K562 (cell line): ENCODE results near the gene ORAI1. TPM values are rescaled to one million over a fixed set of nuclear protein-coding genes. Genes with fewer than 3 reads are reported as not detected.

ENCODE experiments used
- ATAC-seq: fragments of 200-7000 bp; cut with Tn5 transposase; 3 replicates; pipeline ENCODE4 v1.9.1; 2020; ENCODE audit warnings: moderate library complexity
- BruUV-seq: library from RNA; stranded (reverse); fragments of 400-500 nt; replicated peaks from 2 replicates; lab custom pipeline; 2021; lab: Mats Ljungman, UMichigan
- CTCF ChIA-PET: fragments of 300-600 bp; formaldehyde crosslinking; extraction: SDS; loops from one replicate; lab custom pipeline; 2021; ENCODE audit warnings: low intra/inter-chr PET ratio; lab: Yijun Ruan, JAX
- POLR2A ChIA-PET: fragments of 300-600, 350-650 bp; sonication (Branson Sonifier 250); formaldehyde crosslinking; extraction: SDS; loops from one replicate; lab custom pipeline; 2021; ENCODE audit warnings: antibody characterized with exemption, inconsistent platforms; lab: Yijun Ruan, JAX
- DNase-seq, 4 experiments: peaks; one replicate each; pipeline versions ENCODE4 v3.0.0 to v3.0.0-alpha.2; 2011 to 2018; ENCODE audit warnings: low spot score in 3 of 4, mixed read lengths in 3 of 4; ENCODE audit errors: extremely low read depth in 1 of 4
- FAIRE-seq: peaks from 2 replicates; lab custom pipeline; 2011; peaks lifted over from hg19 to GRCh38; lab: Jason Lieb, UNC
- H2AFZ ChIP-seq: 2 replicates; pipeline ENCODE4 v1.6.0; 2011; ENCODE audit warnings: low read depth, low read length, control low read depth, inconsistent platforms
- H3K27ac ChIP-seq: fragments of 200-600 bp; 3 replicates; pipeline ENCODE4 v1.8.0; 2011; ENCODE audit warnings: low read depth, mild to moderate bottlenecking, control low read depth, inconsistent platforms, low read length, moderate library complexity, mixed read lengths; ENCODE audit errors: extremely low read depth
- H3K27me3 ChIP-seq, 2 experiments: fragments of 300-600 bp in 1 of 2; 2 replicates in 1 of 2; 3 replicates in 1 of 2; pipeline versions ENCODE4 v1.6.0 to v1.8.0; 2011; ENCODE audit warnings: inconsistent platforms in 2 of 2, low read length in 2 of 2, mild to moderate bottlenecking in 1 of 2, mixed read lengths in 1 of 2, moderate library complexity in 1 of 2; ENCODE audit not compliant: control insufficient read depth in 2 of 2, insufficient read depth in 2 of 2
- H3K36me3 ChIP-seq: fragments of 300-600 bp; 3 replicates; pipeline ENCODE4 v1.8.0; 2011; ENCODE audit warnings: mild to moderate bottlenecking, low read length, inconsistent platforms; ENCODE audit not compliant: control insufficient read depth, insufficient read depth
- H3K4me1 ChIP-seq, 2 experiments: fragments of 200-600 bp in 1 of 2; replicated peaks in 1 of 2; 2 replicates in 1 of 2; 3 replicates in 1 of 2; pipeline versions ENCODE4 v1.5.1 to v1.8.0; 2011; ENCODE audit warnings: inconsistent platforms in 2 of 2, low read length in 2 of 2, mild to moderate bottlenecking in 1 of 2, mixed read lengths in 1 of 2, moderate library complexity in 1 of 2; ENCODE audit not compliant: control insufficient read depth in 2 of 2, insufficient read depth in 2 of 2
- H3K4me2 ChIP-seq: 2 replicates; pipeline ENCODE4 v1.6.1; 2011; ENCODE audit warnings: low read length, control low read depth, inconsistent platforms, mixed read lengths; ENCODE audit not compliant: insufficient read depth
- H3K4me3 ChIP-seq: fragments of 200-600 bp; sonication (generic), shearing (Covaris generic); 2 replicates; pipeline ENCODE4 v1.5.1; 2016; ENCODE audit warnings: control low read depth, inconsistent platforms
- H3K79me2 ChIP-seq: fragments of 200-600 bp; 3 replicates; pipeline ENCODE4 v1.8.0; 2011; ENCODE audit warnings: low read length, inconsistent platforms; ENCODE audit not compliant: control insufficient read depth, insufficient read depth
- H3K9ac ChIP-seq, 2 experiments: 2 replicates each; pipeline versions ENCODE4 v1.6.0 to v1.6.1; 2011; ENCODE audit warnings: low read depth in 2 of 2, low read length in 2 of 2, control low read depth in 1 of 2, inconsistent platforms in 1 of 2, mild to moderate bottlenecking in 1 of 2, mixed read lengths in 1 of 2; ENCODE audit not compliant: insufficient read depth in 1 of 2
- H3K9me1 ChIP-seq: one replicate; pipeline ENCODE4 v1.6.0; 2011; ENCODE audit warnings: inconsistent platforms, mild to moderate bottlenecking, low read length, moderate library complexity; ENCODE audit not compliant: control insufficient read depth, insufficient read depth
- H3K9me3 ChIP-seq: replicated peaks from 2 replicates; pipeline ENCODE4 v1.5.1; 2011; ENCODE audit warnings: low read depth, low read length, inconsistent platforms; ENCODE audit not compliant: control insufficient read depth, insufficient read depth
- H4K20me1 ChIP-seq: replicated peaks from 2 replicates; pipeline ENCODE4 v1.6.1; 2011; ENCODE audit warnings: low read length, inconsistent platforms, mixed read lengths; ENCODE audit not compliant: control insufficient read depth, insufficient read depth
- DMBX1 ChIP-seq: fragments of 250-450 bp; sonication (Bioruptor Pico); IDR thresholded peaks from 2 replicates; pipeline ENCODE4 v1.8.0; 2022; ENCODE audit warnings: inconsistent platforms, mild to moderate bottlenecking, moderate library complexity, borderline replicate concordance
- POLR2G ChIP-seq: fragments of 200-400 bp; formaldehyde crosslinking; IDR thresholded peaks from 2 replicates; pipeline ENCODE4 v1.6.1; 2017; ENCODE audit warnings: low read depth, mild to moderate bottlenecking, antibody characterized with exemption, low read length, moderate library complexity
- RBFOX2 ChIP-seq: fragments of 200-400 bp; formaldehyde crosslinking; IDR thresholded peaks from 2 replicates; pipeline ENCODE4 v1.6.1; 2017; ENCODE audit warnings: low read depth, mild to moderate bottlenecking, low read length, moderate library complexity
- SAFB2 ChIP-seq: fragments of 200-400 bp; formaldehyde crosslinking; IDR thresholded peaks from 2 replicates; pipeline ENCODE4 v1.6.1; 2018; ENCODE audit warnings: borderline replicate concordance, low read length, low read depth, moderate library complexity; ENCODE audit not compliant: severe bottlenecking
- ZBTB33 ChIP-seq: sonication (generic); formaldehyde crosslinking; IDR thresholded peaks from 2 replicates; pipeline ENCODE4 v1.8.1; 2023; ENCODE audit warnings: mild to moderate bottlenecking, missing genetic modification reagents
- WGBS: fragments of 100-300 bp; shearing (Covaris generic); methylation state at CpG from one replicate; pipeline ENCODE4 v1.1.6; 2016; ENCODE audit warnings: low coverage, mixed read lengths; ENCODE audit not compliant: insufficient coverage; ENCODE audit errors: missing lambda C conversion rate; 5-methylcytosine and 5-hydroxymethylcytosine counted together
- in situ Hi-C: fragments of 300-500 bp; cut with MboI; formaldehyde crosslinking; loops from 4 replicates; pipeline ENCODE4 v1.15.0; 2018; ENCODE audit warnings: inconsistent platforms, mixed read lengths
- intact Hi-C: fragments of 100-400 bp; cut with micrococcal nuclease; formaldehyde crosslinking; loops from 2 replicates; pipeline ENCODE4 v1.14.2; 2022
- polyA plus RNA-seq, 8 experiments: library from polyadenylated mRNA; depleted of rRNA in 4 of 8; stranded (reverse) in 5 of 8; unstranded in 3 of 8; fragments of >200 nt; fragmentation: Nextera tagmentation in 2 of 8; fragmentation: Illumina TruSeq in 1 of 8; extraction: Ambion mirVana in 2 of 8; extraction: Trizol in 1 of 8; gene quantifications; 2 replicates each; pipeline versions ENCODE4 v1.2.1 to v1.2.3, GENCODE V29; 2011 to 2014; ENCODE audit warnings: inconsistent platforms in 1 of 8, missing spikeins in 1 of 8
- total RNA-seq, 7 experiments: library from RNA; depleted of rRNA in 6 of 7; stranded (reverse); fragments of >200 nt in 6 of 7; fragmentation: Illumina TruSeq in 2 of 7; extraction: Trizol in 2 of 7; gene quantifications; 2 replicates each; pipeline versions ENCODE4 v1.2.1 to v1.2.3, GENCODE V29; 2011 to 2021; ENCODE audit warnings: low replicate concordance in 1 of 7
- TF ChIP-seq, protein P1 (sequence below): fragments of 450-650 bp; formaldehyde crosslinking; IDR thresholded peaks from 2 replicates; pipeline ENCODE4 v1.4.0; 2020; ENCODE audit warnings: mild to moderate bottlenecking, moderate library complexity

The ORAI1 gene
- total and polyA plus RNA-seq, 9 of the 15 experiments (the other 6 are each of a cell fraction or from before 2014, with no cell fraction given) = 2.6 to 23.8 (median 9.3) TPM

GRCh38 chr12:121638298-121639202, 12.2 kb downstream of the ORAI1 start (continued):
- no peak for TF ChIP-seq SAFB2
- TF ChIP-seq, protein P1, sequence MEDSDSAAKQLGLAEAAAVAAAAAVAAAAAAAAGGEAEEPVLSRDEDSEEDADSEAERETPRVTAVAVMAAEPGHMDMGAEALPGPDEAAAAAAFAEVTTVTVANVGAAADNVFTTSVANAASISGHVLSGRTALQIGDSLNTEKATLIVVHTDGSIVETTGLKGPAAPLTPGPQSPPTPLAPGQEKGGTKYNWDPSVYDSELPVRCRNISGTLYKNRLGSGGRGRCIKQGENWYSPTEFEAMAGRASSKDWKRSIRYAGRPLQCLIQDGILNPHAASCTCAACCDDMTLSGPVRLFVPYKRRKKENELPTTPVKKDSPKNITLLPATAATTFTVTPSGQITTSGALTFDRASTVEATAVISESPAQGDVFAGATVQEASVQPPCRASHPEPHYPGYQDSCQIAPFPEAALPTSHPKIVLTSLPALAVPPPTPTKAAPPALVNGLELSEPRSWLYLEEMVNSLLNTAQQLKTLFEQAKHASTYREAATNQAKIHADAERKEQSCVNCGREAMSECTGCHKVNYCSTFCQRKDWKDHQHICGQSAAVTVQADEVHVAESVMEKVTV (CRISPR knock-in tag) = no peak
- TF ChIP-seq, all 486 proteins: peak for 7

- Histone ChIP-seq H3K27ac (no peak overlapping the region), H3K9me1 (no peaks in the 10 kb centered on the region), H3K4me1 (peaks cover 6 to 27% of the 10 kb centered on the region in 2 experiments; a peak in 3 of 5 replicates), H3K27me3 (no peaks in the 10 kb centered on the region)
- CTCF ChIA-PET = no interaction called here
- FAIRE-seq = no peak
- TF ChIP-seq RBFOX2 (peak; percentile 35; the same call in 1 of the 2 replicates), DMBX1 (no peak), ZBTB33 (CRISPR knock-in tag) (0 out of 2 replicates have a peak, but pooled peaks have one; percentile 63), POLR2G (peak; percentile 42; the same call in 1 of the 2 replicates)
- TF ChIP-seq, all 486 proteins: peak for 3
- Histone ChIP-seq H3K4me3 (no peak overlapping the region), H4K20me1 (no peaks in the 10 kb centered on the region), H3K9ac (peak overlapping the region in 1 of 2 experiments; percentile 20; a peak in 1 of 4 replicates), H2AFZ (no peak overlapping the region), H3K9me3 (no peaks in the 10 kb centered on the region), H3K36me3 (peaks cover 35% of the 10 kb centered on the region; the same call in 2 of the 3 replicates), H3K79me2 (peaks cover 21% of the 10 kb centered on the region), H3K4me2 (no peak overlapping the region)
- no TSS peak for BruUV-seq
- ATAC-seq (no peak), DNase-seq (peak in 1 of 4 experiments; percentile 10)
- WGBS = 96% methylated on average over 16 of the region's 18 CpGs
- intact Hi-C loops (no loop called here), in situ Hi-C loops (no loop called here)
- POLR2A ChIA-PET = interaction anchor here (1.0 to 2.4 kb wide), 3 partner anchors 11 to 16 kb away, joined by 3 to 9 read pairs (median 6); no protein-coding TSS in a partner anchor
Observed at GRCh38 chr12:121641343-121641630, 15.0 kb downstream of the ORAI1 start.
